SK-N-SH treated with all-trans-retinoic acid at 6 μM for 48 hours (cell line): ENCODE data around the gene ENDOV.

Experiments
- ATAC-seq: fragments of 200-7000 bp; cut with Tn5 transposase; 3 replicates; pipeline ENCODE4 v1.9.1; 2020; ENCODE audit warnings: mild to moderate bottlenecking, moderate library complexity
- ARNTL ChIP-seq: fragments of 450-650 bp; formaldehyde crosslinking; IDR thresholded peaks from 2 replicates; pipeline ENCODE4 v1.5.0; 2020; ENCODE audit warnings: low read depth, mild to moderate bottlenecking, moderate library complexity, borderline replicate concordance
- BACH2 ChIP-seq: fragments of 250-450 bp; sonication (Bioruptor Pico); IDR thresholded peaks from 2 replicates; pipeline ENCODE4 v1.9.0; 2021; ENCODE audit warnings: mild to moderate bottlenecking, borderline replicate concordance
- CREB5 ChIP-seq: fragments of 250-450 bp; sonication (Bioruptor Pico); IDR thresholded peaks from 2 replicates; pipeline ENCODE4 v1.5.1; 2020; ENCODE audit warnings: low read depth, mild to moderate bottlenecking, moderate library complexity
- CSDC2 ChIP-seq: fragments of 250-450 bp; sonication (Bioruptor Pico); IDR thresholded peaks from 2 replicates; pipeline ENCODE4 v1.5.0; 2020; ENCODE audit warnings: mild to moderate bottlenecking, moderate library complexity
- CSRNP3 ChIP-seq: fragments of 250-450 bp; sonication (Bioruptor Pico); IDR thresholded peaks from 2 replicates; pipeline ENCODE4 v1.5.1; 2021; ENCODE audit warnings: mild to moderate bottlenecking, moderate library complexity
- ESRRG ChIP-seq: fragments of 250-450 bp; sonication (Bioruptor Pico); IDR thresholded peaks from 2 replicates; pipeline ENCODE4 v1.6.1; 2021; ENCODE audit warnings: mild to moderate bottlenecking
- GLIS3 ChIP-seq: fragments of 250-450 bp; sonication (Bioruptor Pico); IDR thresholded peaks from 2 replicates; pipeline ENCODE4 v1.5.0; 2020; ENCODE audit warnings: mild to moderate bottlenecking, moderate library complexity
- ISL1 ChIP-seq: fragments of 250-450 bp; sonication (Bioruptor Pico); IDR thresholded peaks from 2 replicates; pipeline ENCODE4 v2.1.2; 2022; ENCODE audit warnings: mild to moderate bottlenecking, moderate library complexity
- OSR1 ChIP-seq: fragments of 250-450 bp; sonication (Bioruptor Pico); IDR thresholded peaks from 2 replicates; pipeline ENCODE4 v1.8.0; 2022; ENCODE audit warnings: moderate library complexity, mild to moderate bottlenecking, inconsistent platforms
- POU6F1 ChIP-seq: fragments of 250-450 bp; sonication (Bioruptor Pico); IDR thresholded peaks from 2 replicates; pipeline ENCODE4 v1.8.0; 2021; ENCODE audit warnings: low read depth, mild to moderate bottlenecking, moderate library complexity, borderline replicate concordance
- PPARA ChIP-seq: fragments of 250-450 bp; sonication (Bioruptor Pico); IDR thresholded peaks from 2 replicates; pipeline ENCODE4 v1.5.0; 2020; ENCODE audit warnings: mild to moderate bottlenecking, borderline replicate concordance
- RARB ChIP-seq: fragments of 250-450 bp; sonication (Bioruptor Pico); IDR thresholded peaks from 2 replicates; pipeline ENCODE4 v1.8.0; 2021; ENCODE audit warnings: mild to moderate bottlenecking, moderate library complexity
- SNAI2 ChIP-seq: fragments of 250-450 bp; sonication (Bioruptor Pico); IDR thresholded peaks from 2 replicates; pipeline ENCODE4 v1.5.0; 2020; ENCODE audit warnings: mild to moderate bottlenecking, moderate library complexity
- TCF4 ChIP-seq: fragments of 250-450 bp; sonication (Bioruptor Pico); IDR thresholded peaks from 2 replicates; pipeline ENCODE4 v1.8.0; 2021; ENCODE audit warnings: mild to moderate bottlenecking, moderate library complexity, borderline replicate concordance
- TOX ChIP-seq: fragments of 250-450 bp; sonication (Bioruptor Pico); IDR thresholded peaks from 2 replicates; pipeline ENCODE4 v1.8.0; 2021; ENCODE audit warnings: mild to moderate bottlenecking, moderate library complexity, borderline replicate concordance
- TSHZ2 ChIP-seq: fragments of 250-450 bp; sonication (Bioruptor Pico); IDR thresholded peaks from 2 replicates; pipeline ENCODE4 v1.5.0; 2020; ENCODE audit warnings: mild to moderate bottlenecking, moderate library complexity
- ZC3H10 ChIP-seq: fragments of 250-450 bp; sonication (Bioruptor Pico); IDR thresholded peaks from 2 replicates; pipeline ENCODE4 v1.5.1; 2021; ENCODE audit warnings: mild to moderate bottlenecking, moderate library complexity
- ZFP3 ChIP-seq: fragments of 250-450 bp; sonication (Bioruptor Pico); IDR thresholded peaks from 2 replicates; pipeline ENCODE4 v1.5.0; 2020; ENCODE audit warnings: mild to moderate bottlenecking, moderate library complexity
- ZFP30 ChIP-seq: fragments of 450-650 bp; formaldehyde crosslinking; IDR thresholded peaks from 2 replicates; pipeline ENCODE4 v1.5.0; 2022; ENCODE audit warnings: mild to moderate bottlenecking, moderate library complexity
- ZNF70 ChIP-seq: fragments of 450-650 bp; formaldehyde crosslinking; IDR thresholded peaks from 2 replicates; pipeline ENCODE4 v1.5.0; 2020; ENCODE audit warnings: mild to moderate bottlenecking, moderate library complexity
- ZNF8 ChIP-seq: fragments of 450-650 bp; formaldehyde crosslinking; IDR thresholded peaks from 2 replicates; pipeline ENCODE4 v1.5.0; 2020; ENCODE audit warnings: mild to moderate bottlenecking, moderate library complexity

ENDOV gene

GRCh38 chr17:80463784-80464400, 48.9 kb downstream of the ENDOV start:
- TF ChIP-seq ZNF70 (CRISPR knock-in tag) = no peak
- TF ChIP-seq ZFP3 = no peak
- TF ChIP-seq ZFP30 = no peak
- TF ChIP-seq TCF4 = no peak
- no peak for TF ChIP-seq ARNTL (CRISPR knock-in tag)
- TF ChIP-seq PPARA (CRISPR knock-in tag) = no peak
- no peak for TF ChIP-seq TOX (CRISPR knock-in tag)
- TF ChIP-seq, all 23 proteins: peak for 0
- ATAC-seq = no peak

GRCh38 chr17:80464486-80464885, 49.5 kb downstream of the ENDOV start:
- no peak for TF ChIP-seq CSRNP3
- no peak for TF ChIP-seq TCF4
- TF ChIP-seq ESRRG (CRISPR knock-in tag) = no peak
- TF ChIP-seq BACH2 (CRISPR knock-in tag) = no peak
- TF ChIP-seq TOX (CRISPR knock-in tag) = no peak
- TF ChIP-seq GLIS3 = no peak
- no peak for TF ChIP-seq RARB (CRISPR knock-in tag)
- no peak for TF ChIP-seq OSR1 (CRISPR knock-in tag)
- TF ChIP-seq CSDC2 (CRISPR knock-in tag) = no peak
- no peak for TF ChIP-seq PPARA (CRISPR knock-in tag)
- no peak for TF ChIP-seq ZFP3
- no peak for TF ChIP-seq POU6F1 (CRISPR knock-in tag)
- no peak for TF ChIP-seq SNAI2
- TF ChIP-seq TSHZ2 = no peak
- TF ChIP-seq ZNF8 (CRISPR knock-in tag) = no peak
- ATAC-seq = no peak

GRCh38 chr17:80465327-80465974, 50.5 kb downstream of the ENDOV start:
- TF ChIP-seq TCF4 = no peak
- TF ChIP-seq ZC3H10 (CRISPR knock-in tag) = no peak
- no peak for TF ChIP-seq CREB5
- no peak for TF ChIP-seq ZFP3
- TF ChIP-seq RARB (CRISPR knock-in tag) = no peak
- TF ChIP-seq ZNF70 (CRISPR knock-in tag) = no peak
- TF ChIP-seq ISL1 = no peak
- TF ChIP-seq CSDC2 (CRISPR knock-in tag) = no peak
- TF ChIP-seq, all 23 proteins: peak for 0
- ATAC-seq = no peak

- ATAC-seq = no peak
- no peak for TF ChIP-seq ESRRG (CRISPR knock-in tag)
- TF ChIP-seq BACH2 (CRISPR knock-in tag) = no peak
- no peak for TF ChIP-seq CREB5
- TF ChIP-seq OSR1 (CRISPR knock-in tag) = no peak
- no peak for TF ChIP-seq CSDC2 (CRISPR knock-in tag)
- TF ChIP-seq TSHZ2 = no peak
Measured at GRCh38 chr17:80466188-80466705, 51.3 kb downstream of the ENDOV start.
